Fibroblast of gingiva (primary cell): ENCODE data around the gene GFRA4.
A peak's percentile ranks its signal among the peaks of the same experiment; 100 is the strongest.

Experiments used
- DNase-seq: peaks from one replicate; pipeline ENCODE4 v3.0.0-alpha.2; 2011; ENCODE audit warnings: low read depth

The GFRA4 gene, protein sequence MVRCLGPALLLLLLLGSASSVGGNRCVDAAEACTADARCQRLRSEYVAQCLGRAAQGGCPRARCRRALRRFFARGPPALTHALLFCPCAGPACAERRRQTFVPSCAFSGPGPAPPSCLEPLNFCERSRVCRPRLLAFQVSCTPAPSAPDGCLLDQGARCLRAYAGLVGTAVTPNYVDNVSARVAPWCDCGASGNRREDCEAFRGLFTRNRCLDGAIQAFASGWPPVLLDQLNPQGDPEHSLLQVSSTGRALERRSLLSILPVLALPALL

GRCh38 chr20:3663031-3663701 lies at the start of gene GFRA4:
Gene GFRA4, minus strand, starts transcription at chr20:3663399. Its CDS starts 0 bp downstream, at chr20:3663399.
- no peak for DNase-seq

DNA sequence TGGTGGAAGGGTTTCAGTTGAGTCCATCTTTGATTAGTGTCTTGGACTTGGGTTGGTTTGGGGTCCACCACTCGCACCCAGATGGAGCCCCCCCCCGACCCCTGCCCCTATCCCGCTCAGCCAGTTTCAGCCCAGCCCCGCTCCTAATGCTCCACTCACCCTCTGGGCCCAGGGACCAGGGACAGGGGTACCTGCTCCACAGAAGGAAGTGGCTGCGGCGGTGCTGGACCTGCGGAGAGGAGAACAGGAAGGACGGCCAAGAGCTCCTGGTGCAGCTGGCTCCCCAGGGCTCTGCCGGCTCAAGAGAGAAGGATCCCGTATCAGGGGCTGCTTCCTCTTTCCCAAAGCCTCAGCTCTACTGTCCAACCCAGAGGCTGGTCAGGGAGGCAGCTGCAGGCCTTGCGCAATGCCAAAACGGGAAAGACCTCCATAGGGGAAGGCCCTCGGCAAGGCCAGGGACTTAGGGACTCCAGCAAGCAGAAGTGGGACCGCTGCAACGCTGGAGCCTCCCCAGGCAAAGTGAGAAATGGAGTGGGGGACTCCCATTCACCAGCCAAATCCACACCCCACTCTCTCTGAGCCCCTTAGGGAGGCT lies 49.2 kb upstream of the GFRA4 start, which contains the start of gene SIGLEC1:
TSS of gene SIGLEC1 (minus strand) at position 322 of the 595 bp plus-strand sequence. CDS start 5,472 bp downstream, outside the sequence.
- no peak for DNase-seq

- DNase-seq, result no peak
Observed at GRCh38 chr20:3711484-3711941, 48.3 kb upstream of the GFRA4 start.

DNA sequence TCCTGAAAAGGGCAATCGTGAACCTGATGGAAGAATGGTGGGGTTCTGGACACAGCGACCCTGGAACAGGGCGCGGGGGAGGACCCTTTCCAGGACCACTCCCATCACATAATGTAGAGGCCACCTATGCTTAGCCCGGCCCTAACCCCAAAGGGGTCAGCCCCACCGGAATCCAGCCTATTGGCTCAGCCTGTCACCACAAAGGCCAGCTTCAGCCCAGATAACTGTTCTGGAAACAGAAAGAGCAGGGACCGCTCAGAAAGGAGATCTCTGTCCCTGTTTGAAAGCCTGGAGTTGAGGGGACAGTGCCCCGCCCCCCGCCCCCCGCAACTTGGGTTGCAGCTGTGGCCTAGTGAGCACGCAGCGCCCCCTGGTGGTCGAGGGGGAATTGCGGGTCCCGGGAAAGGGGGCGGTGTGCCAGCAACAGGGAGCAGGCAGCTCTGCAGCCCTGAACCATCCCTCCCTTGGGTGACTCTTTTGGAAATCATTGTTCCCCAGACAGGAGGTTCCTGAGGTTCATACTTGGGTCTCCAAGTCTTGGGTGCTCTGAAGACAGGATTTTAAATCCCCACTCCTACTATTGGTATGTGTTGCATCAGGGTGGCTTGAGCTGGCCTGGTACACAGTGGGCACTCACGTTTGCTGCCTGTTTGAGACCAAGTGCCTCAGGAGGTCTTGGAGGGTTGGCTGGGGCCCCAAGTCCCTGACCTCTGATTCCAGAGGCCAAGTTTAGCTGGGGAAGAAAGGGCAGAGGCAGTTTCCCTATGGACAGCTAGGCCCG lies 47.7 kb upstream of the GFRA4 start:
- peak; percentile 30 for DNase-seq

DNA sequence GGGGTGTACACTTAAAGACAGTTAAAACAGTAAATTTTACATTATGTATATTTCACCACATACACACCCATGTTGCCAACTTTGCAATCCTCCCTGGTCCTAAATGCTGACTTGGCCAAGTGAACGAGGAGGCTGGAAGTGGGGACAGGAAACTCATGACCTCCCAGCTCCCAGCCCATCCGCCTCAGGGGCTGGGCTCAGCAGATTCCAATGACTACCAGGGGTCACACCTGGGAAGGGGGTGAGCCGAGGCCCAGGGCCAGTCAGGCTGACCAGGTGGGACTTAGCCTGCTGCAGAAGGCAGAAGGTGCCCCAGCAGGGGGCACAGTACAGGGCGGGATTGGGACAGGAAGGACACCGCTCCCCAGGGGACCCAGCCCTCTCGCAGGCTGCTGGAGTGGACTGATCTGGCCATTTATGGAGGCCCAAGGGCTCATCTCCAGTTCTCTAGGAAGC lies 46.8 kb upstream of the GFRA4 start:
- no peak for DNase-seq

- no peak for DNase-seq
Observed at GRCh38 chr20:3707508-3707899, 44.3 kb upstream of the GFRA4 start.

GRCh38 chr20:3706774-3707507 lies 43.7 kb upstream of the GFRA4 start:
- DNase-seq, result peak; percentile 42

DNA sequence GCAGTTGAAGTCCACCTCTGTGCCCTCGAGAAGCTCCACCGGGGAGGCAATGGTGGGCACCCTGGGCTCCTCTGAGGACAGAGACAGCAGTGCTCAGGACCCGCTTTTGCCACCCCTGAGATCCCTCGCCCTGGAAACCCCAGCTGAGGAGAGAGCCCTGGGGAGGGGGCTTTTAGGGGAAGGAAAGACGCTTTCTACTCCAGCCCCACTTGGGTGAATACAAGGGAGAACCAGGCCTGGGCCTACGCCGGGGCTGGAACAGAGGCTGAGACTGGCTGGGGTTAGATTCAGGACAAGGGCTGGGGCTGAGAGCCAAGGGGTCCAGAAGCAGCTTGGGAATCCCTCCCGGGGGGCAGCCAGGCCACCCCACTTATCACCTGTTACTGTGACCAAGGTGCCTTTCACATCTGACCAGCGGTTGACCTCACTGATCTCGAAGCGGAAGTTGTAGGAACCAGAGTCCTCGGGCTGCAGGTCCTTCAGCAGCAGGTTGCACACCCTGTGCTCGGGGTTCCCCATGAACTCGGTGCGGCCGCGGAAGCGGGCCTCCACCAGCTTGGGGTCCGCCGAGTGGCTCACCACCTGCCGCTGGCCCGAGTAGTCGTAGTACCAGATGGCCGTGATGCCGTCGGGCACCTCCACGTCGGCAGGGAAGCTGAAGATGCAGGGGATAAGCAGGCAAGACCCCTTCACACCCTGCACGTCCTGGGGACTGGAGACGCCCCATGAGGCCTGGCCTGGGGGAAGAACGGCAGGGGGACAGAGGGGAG lies 43.0 kb upstream of the GFRA4 start:
- DNase-seq, result no peak

DNA sequence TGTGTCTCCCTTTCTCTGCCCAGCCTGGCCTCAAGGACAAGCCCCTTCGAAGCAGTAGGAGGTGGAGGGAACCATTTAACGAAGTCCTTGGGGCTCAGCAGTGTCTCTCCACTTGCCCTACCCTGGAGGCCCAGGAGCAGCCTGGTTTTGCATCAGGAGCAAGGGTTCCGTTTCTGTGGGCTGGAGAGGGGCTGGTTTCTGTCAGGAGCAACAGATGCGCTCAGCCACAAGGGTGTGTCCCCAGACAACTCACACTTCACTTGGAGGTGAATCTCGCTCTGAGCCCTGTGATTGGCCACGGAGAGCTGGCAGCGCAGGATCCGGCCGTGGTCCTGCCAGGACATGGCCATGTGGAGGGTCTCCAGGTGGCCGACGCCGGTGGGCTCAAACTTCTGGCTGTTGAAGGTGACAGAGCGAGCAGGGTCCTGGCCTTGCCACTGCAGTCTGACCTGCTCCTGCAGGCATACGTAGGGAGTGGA lies 42.3 kb upstream of the GFRA4 start:
- no peak for DNase-seq

DNA sequence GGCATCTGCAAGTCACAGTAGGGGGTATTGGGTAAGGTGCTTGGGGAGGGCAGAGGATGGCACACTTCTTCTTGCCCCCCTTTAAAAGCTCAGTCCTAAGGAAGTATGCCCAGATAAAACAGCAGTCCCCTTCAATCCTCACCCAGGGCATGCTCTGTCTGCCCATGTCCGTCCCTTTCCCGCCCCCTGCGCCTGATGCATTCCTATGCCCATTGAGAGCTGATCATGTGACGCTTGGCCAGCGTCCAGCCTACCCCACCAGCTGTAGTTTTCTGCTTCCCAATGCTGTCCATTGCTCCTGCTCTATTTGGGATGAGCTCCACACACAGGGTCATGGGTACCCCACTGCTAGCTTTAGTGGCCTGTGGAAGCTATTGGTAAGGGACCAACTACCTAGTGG lies 40.9 kb upstream of the GFRA4 start:
- no peak for DNase-seq

DNA sequence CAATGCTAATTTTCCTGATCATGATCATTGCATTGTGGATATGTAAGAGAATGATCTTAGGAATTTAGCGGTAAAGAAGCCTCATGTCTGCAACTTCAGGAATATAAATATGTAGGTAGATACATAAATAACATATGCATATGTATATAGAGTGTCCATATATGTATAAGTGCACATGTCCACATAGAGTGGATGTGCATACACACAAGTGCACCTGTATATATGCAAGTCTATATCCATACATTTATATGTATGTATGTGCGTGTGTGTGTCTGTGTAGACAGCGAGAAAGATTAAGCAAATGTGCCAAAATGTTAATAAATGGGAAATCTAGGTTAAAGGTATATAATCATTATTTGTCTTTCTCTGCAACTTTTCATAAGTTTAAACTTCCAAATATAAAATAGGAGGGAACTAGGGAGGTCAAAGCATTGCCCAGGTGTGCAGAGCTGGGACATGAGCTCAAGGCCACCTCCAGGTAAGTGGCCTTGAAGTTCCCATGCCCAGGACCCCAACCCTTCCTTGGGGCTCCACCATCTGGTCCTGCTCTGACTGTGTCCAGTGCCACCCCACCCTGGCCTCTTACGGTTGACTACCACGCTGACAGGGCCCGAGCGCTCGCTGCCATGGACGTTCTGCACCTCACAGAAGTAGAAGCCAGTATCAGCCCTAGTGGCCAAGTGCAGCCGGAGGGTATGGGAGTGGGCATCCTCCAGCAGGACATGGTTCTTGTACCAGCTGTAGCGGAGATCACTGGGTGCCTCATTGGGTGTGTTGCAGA lies 39.6 kb upstream of the GFRA4 start:
- DNase-seq, result no peak

GRCh38 chr20:3701061-3701998 lies 38.1 kb upstream of the GFRA4 start:
- no peak for DNase-seq

DNA sequence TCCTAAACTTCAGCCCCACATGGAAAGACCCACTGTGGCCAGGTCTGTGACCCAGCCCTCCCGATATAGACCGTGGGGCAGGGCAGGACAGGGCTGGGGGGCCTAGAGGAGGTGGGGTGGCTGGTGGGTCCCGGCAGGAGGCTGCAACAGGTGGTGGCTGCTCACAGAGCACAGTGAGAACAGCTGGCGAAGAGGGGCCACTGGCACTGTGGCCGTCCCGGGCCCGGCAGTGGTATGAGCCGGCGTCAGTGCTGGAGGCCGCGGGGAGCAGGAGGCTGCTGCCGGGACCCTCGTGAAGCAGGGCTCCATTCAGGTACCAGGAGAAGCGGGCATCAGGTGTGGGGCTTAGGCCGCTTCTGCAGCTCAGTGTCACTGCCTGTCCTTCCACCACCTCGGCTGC lies 35.8 kb upstream of the GFRA4 start:
- no peak for DNase-seq

GRCh38 chr20:3698591-3699001 lies 35.4 kb upstream of the GFRA4 start:
- no peak for DNase-seq

DNA sequence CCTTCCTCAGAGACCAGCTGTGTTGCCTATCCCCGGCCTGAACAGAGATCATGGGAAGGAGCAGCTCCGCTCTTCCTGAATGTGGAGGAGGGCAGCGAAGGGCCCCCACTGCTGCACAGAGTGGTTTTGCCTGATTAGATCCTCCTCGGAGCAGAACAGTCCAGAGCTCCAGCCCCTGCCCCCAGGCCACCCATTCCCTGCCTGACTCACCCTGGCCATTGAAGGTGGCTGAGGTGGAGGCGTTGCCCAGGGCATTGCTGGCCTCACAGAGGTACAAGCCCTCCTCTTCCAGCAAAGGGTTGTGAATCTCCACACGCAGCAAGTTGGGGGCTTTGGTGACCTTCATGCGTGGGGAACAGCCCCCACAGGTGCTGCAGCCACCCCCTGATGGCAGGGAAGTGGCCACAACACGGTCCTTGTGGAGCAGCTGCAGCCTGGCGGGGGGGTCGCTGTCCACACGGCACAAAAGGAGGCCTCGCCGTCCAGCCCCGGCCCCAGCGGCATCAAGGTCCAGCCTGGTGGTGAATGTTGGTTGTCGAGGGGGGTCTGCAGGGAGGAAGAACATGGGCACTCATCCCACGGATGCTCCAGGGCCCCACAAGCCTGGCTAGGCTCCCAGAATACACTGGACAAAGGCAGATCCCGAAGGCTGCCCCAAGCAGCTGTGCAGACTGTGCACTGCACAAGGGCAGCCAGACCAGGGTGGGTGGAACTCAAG lies 34.5 kb upstream of the GFRA4 start:
- no peak for DNase-seq

DNA sequence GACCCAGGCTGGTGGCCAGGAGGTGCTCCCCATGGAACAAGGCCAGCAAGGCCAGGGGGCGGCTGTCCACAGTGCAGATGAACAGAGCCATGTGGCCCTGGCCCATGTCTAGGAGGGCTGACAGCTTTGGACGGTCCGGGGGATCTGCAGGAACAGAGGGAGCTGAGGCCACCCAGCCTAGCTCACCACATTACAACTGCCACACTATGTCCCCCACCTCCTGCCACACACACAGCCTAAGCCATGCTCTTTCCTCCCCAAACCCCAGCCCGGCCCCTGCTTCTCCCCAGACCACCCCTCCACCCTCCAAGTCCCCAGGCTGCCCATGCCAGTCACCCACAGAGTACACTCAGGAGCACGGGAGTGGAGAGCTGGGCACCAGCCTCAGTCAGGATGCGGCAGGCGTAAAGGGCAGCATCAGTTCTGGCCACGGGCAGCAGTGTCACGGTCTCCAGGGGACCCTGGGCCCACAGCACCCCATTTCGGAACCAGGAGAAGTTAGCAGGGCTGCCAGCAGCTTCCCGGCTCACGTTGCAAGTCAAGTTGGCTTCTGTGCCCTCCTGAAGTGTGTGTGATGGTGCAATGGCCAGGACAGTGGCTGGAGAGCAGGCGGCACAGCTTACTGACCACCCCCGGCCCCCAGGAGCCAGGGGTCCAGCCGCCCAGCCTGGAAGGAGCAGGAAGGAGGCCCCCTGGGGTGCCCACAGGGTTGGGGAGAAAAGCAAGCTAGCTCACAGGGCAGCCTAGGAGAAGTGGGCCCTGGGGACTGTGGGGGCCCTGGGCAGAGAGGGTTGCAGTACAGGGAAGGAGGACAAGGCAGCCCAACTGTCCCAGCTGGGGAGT lies 33.8 kb upstream of the GFRA4 start:
- DNase-seq, result no peak

DNA sequence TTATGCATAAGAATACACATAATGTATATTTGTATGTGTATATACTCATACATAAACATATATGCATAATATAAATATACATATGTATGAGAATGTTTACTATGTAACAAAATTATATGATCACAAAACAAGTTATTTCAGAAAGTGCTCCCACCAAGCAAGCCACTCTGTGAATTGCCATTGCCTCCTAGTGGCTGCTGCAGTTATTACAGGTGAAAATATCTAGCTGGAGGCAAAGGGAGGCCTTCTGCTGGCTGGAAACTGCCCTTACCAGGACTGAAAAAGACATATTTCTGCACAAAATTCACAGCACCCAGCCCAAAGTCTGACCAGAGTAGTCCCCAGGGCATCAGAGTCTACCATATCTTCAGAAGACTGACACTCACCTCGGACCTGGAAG lies 33.0 kb upstream of the GFRA4 start:
- DNase-seq, result no peak
